GM18868 (cell line): ENCODE data around the gene OFD1.

ENCODE experiments used
- ATAC-seq: cut with Tn5 transposase; IDR thresholded peaks from one replicate; pipeline ENCODE4 v1.9.1; 2021; ENCODE audit warnings: mild to moderate bottlenecking, moderate library complexity; ENCODE audit not compliant: unreplicated experiment

OFD1 gene, protein sequence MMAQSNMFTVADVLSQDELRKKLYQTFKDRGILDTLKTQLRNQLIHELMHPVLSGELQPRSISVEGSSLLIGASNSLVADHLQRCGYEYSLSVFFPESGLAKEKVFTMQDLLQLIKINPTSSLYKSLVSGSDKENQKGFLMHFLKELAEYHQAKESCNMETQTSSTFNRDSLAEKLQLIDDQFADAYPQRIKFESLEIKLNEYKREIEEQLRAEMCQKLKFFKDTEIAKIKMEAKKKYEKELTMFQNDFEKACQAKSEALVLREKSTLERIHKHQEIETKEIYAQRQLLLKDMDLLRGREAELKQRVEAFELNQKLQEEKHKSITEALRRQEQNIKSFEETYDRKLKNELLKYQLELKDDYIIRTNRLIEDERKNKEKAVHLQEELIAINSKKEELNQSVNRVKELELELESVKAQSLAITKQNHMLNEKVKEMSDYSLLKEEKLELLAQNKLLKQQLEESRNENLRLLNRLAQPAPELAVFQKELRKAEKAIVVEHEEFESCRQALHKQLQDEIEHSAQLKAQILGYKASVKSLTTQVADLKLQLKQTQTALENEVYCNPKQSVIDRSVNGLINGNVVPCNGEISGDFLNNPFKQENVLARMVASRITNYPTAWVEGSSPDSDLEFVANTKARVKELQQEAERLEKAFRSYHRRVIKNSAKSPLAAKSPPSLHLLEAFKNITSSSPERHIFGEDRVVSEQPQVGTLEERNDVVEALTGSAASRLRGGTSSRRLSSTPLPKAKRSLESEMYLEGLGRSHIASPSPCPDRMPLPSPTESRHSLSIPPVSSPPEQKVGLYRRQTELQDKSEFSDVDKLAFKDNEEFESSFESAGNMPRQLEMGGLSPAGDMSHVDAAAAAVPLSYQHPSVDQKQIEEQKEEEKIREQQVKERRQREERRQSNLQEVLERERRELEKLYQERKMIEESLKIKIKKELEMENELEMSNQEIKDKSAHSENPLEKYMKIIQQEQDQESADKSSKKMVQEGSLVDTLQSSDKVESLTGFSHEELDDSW

DNA sequence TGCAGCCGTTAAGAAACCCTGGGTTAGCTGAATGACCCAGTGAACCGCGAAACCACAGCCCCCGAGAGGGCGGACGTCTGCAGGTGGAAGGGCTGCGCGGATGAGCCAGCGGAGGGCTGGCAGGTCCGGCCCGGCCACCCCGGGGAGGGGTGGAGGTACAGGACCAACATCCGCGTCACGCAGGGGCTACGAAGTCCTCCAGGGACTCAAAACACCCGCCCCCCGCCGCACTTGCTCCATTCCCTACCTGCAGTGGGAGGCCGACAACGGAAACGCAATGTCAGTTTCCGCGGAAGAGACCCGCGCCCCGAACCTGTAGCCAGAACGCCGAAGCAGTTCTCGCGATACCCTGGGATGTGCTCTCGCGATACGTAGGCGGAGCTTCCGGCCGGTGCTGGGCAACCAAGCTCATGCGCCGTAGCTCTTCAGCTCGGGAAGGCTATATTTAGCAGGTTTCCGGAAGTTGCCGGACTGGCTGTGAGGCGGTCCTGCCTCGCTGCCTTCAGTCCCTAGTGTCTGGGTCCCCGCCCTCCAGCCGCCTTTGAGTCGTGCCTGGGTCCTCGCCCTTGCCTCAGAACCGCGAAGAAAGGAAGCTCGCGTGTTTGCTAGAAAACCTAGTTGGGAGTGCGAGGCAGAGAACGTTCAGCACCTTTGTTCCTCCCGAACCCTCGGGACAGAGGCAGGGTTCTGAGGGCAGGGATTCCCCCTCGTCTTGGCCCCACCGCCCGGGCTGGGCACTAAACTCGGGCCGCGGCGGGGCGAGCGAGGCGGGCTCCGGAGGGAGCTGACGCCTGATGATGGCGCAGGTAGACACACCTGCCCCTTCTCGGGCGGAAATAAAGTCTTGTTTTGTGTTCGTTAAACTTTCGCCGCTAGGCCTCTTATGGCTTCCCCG, at the start of gene OFD1, which contains the start of gene TRAPPC2:
Gene OFD1, plus strand, starts transcription at position 471 of the 895 bp plus-strand sequence. Its CDS starts 324 bp downstream, at position 795.
Gene TRAPPC2, minus strand, starts transcription at position 343 of the 895 bp plus-strand sequence. CDS start 14,657 bp downstream, outside the sequence.
- peak; percentile 95 for ATAC-seq

DNA sequence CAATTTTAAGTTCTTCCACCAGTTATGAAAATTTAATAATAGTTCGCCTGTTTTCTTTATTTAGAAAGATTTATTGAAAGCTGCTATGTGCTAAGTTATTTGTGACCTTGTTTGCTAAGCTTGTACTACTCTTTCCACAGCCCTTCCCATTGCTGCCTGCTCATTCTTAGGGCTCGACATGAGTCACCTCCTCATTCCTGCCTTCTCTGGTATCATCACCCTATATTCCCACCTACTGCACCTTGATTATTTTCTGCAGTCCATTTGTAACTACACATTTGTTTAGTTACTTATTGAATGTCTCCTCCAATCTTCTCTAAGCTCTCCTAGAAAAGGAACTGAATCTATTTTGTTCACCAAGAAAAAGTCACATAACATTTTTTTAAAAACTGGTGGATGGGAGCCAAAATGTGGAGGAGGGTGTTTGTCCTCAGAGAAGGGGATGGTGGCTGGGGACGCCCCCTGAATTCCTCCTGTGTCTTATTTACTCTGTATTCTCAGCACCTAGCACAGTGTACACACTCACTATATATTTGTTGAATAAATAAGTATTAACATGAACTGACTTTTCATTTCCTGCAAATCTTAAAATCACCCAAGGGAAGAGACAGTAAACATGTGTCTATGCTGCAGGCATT, 49.3 kb upstream of the OFD1 start:
- ATAC-seq = no peak

DNA sequence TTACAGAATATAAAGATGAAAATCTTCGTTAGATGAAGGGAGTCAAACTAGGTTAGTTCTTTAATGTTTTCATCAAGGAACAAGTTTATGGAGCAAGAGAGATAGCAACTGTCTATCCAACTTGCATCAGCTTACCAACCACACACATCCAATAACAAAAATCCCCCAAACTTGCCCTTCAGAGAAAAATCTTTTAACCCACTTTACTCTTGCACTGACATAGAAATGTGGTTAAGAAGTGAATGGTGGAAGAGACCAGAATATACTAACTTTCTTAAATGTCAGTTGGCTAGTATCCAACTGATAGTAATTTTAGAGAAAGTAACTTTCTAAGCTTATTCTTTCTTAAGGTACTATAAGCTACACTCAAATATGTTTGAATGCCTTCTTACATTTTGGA, 47.3 kb upstream of the OFD1 start:
- no peak for ATAC-seq

DNA sequence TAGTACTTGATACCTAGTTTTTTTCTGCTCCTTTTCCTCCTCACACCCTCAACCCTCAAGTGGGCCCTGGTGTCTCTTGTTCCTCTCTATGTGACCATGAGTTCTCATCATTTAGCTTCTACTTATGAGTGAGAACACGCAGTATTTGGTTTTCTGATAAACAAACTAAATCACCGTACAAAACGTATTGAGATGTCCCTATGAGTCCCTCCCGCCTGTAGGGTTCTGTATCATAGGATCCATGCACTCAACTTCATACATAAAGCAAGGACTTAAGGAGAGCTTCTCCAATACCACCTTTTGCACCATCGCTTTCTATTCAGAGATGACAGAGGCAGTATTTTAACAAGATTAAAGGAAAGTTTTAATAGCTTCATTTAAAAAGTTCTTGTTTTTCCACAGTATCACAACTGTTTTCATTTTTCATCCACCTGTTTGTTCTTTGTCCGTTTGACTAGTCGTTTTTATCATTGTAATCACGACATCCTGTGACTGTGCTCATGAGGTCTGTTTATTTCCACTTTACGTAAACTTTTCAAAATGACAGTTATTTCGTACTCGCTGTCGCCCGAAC, 46.1 kb upstream of the OFD1 start:
- ATAC-seq = no peak

DNA sequence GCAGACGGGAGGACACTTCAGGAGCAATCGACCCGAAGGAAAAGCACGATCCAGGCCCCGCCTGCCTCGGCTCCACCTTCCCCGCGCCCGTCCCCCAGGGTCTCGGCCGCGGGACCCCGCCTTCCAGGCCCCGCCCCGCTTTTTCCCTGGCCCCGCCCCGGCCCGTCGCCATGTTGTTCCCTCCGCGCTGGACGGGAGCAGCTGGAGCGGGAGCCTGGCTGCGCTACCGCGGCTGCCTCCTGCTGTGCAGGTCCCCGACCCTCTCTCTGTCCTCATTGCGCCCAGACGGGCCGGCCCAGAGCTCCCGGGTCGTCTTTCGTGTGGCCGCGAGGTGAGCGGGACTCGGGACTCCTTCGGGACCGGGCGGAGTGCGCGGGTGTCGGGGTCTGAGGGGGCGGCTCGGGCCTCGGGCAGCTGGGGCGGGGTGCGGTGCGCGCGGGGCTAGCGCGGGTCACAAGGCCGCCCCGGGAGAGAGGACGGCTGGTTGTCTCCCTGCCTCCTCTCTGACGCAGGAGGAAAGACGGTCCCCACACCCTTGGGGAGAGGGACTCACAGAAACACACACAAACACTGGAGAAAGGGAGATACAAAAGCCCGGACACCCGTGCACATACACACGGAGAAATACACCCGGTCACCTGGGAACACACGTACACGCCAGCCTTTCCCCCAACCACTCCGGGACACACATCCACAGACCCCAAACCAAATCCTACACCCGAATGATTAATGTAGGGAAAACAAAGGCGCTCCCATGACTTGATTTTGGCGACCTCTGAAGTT, 45.4 kb upstream of the OFD1 start, which contains the start of gene RAB9A:
Gene RAB9A, plus strand, starts transcription at position 171 of the 783 bp plus-strand sequence. CDS start 19,619 bp downstream, outside the sequence.
- ATAC-seq = peak; percentile 61

DNA sequence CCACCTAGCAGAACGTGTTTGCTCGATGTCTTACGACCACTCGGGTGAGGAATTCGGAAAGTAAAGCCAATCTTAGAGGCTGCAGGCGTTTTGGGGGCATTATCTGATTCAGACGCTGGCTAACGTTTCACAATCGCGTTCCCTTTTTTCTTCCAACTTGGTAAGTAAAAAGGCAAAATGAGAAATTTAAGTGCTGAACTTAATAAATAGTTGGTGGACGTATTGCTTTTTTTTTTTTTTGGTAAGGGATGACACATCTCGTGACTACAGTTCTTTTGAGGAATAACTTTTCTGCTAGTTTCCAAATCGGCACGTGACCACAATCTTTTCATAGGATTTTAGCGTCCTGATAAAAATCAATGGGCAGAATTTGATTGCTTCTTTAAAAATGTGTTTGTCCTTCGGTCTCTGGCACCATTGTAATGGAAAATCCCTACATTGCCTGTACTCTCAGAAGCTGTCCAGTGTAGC, 44.8 kb upstream of the OFD1 start:
- no peak for ATAC-seq

DNA sequence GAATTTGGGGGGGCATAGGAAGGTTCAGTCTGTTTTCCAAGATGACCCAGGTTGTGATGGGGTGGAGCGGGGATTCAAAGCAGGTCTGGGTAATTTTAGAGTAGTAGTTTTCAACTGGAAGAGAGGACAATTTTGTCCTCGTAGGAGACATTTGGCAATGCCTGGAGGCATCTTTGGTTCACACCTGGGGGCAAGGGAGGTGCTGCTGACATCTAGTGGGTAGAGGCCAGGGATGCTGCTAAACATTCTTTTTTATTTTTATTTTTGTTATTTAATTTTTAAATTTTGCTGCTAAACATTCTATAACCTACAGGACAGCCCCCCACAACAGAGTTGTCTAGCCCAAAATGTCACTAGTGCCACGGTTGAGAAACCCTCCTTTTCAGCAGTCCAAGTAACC, 43.7 kb upstream of the OFD1 start:
- no peak for ATAC-seq

DNA sequence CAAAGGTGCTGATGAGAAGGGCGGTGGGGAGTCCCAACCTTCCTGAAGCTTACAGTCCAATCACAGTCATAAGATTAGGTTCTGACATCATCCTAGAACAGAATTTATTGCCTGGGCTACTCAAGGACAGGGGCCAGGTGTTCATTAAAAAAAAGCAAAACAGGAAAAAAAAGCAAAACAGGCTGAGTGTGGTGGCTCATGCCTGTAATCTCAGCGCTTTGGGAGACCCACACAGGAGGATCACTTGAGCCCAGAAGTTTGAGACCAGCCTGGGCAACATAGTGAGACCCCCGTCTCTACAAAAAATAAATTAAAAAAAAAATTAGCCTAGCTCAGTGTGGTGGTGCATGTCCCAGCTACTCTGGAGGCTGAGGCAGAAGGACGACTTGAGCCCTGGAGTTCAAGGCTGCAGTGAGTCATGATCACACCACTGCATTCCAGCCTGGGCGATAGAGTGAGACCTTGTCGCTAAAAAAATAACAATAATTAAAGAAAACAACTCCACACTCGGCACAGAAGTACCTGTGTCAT, 42.6 kb upstream of the OFD1 start:
- ATAC-seq = no peak

DNA sequence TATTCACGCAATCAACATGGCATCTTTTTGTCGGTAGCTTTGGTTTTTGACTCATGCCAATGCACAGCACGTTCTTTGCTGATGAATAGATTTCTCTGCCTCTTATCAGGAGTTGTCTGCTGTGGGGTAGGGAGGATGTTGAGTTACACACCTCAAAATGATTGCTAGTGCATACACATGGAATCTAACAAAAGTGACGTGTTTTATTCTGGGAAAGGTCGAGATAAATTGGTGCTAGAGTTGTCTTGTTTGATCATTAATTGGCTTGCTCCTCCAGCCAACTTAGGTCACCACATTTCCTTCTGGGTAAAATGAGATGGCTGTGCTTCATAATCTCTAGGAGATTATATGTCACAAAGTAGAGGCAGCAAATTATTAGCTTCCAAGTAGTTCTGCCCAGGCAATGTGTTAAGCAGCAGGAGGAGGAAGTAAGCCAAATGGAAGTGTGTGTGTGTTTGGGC, 41.7 kb upstream of the OFD1 start:
- no peak for ATAC-seq

DNA sequence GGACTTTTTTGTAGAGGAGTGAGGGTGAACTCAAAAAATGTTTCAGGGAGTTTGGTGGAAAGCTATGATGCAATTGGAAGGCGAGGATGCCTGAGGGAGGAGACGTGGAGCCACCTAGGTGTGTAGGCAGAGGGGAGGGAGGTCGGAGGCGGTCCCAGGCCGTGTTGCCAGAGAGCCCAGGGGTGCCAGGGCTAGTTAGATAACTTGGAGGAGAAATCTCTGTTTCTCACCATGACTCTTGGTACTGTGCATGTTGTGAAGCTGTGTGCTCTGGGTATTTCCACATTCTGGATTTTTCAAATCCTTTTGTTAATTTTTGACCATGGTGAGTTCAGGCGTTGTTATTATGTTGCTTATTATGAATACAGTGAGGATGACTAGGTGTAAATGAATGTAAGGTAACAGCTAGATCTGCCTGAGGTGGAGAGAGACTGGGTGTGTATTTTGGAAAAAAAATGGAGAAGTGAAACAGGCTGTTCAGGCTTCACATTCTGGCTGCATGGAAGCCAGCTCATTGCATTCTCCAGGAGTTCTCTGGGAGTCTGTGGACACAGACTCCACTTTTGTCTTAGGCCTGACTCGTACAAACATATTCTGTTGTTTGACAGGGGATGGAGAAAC, 41.1 kb upstream of the OFD1 start:
- no peak for ATAC-seq

DNA sequence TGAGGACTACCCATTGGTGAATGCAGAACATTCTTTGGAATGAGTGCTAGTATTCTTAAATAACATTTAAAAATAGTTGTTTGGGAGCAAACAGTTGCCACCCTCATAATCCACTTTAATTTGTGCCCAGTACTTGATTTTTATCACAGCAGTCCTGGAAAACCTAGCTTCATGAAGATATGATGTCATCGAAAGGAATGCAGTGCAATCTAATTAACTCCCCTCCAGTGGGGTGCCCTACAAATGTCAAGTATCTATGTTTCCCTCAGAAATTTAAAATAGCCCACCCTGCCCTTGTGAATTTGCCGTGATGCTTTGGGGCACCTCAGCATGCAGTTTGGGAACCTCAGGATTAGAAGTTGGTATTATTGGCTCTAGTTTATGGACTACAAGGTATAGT, 40.2 kb upstream of the OFD1 start:
- no peak for ATAC-seq

DNA sequence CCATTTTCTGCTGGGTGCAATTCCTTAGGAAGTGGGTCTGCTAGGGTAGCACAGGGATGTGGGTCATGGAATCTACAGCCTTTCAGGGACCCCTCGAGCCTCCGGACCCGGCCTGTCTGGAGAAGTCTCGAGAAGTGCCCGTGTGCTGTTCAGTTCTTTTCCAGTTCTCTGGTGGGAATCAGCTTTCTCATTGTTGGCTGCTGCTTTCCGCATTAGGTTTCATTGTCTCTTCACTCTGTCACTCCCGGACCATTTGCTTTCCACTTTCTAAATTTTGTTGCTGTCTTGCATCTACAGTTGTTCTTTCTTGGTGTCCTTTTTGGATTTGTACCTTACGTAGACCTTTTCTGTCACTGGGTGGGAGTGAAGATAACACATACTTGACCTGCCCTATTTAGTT, 39.6 kb upstream of the OFD1 start:
- no peak for ATAC-seq

DNA sequence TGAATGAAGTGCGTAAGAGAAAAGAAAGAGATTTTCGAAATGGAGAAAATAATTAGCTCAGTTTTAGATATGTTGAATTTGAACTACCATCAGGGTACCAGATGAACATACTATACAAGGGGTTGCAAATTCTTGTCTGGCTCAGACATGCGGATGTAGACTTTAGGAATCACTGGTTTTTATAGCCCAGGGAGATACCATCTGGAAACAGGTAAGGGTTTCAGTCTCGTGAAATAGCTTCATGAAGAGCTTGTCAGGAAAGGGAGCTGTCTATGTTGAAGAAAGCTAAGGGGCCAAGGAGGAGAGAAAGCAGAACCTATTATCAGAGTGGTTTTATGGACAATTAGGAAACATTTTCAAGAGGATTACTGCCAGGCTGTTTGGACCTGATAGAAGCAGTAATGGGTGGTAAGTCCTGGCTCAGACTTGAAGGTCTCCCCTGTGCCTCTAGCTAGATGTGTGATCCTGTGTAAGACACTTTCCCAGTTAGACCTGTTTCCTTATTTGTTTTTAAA, 38.9 kb upstream of the OFD1 start:
- ATAC-seq = no peak

DNA sequence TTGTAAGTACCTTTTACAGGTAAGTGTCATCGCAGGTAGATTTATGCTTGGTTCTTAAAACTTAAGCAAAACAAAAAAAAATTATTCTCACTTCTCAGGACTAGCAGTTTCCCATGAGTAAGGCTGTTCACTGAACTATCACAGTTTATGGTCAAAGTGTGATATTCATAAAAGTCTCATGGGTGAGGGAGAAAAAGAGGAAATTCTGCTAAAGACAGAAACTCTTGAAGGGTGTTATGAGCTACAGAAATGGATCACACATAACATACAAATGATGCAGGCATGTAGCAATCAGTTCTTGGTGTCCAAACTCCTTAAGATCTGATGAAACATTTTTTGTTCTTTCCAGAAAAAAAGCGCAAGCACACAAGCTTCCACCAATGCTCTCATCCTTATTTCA, 37.1 kb upstream of the OFD1 start:
- peak; percentile 65 for ATAC-seq

DNA sequence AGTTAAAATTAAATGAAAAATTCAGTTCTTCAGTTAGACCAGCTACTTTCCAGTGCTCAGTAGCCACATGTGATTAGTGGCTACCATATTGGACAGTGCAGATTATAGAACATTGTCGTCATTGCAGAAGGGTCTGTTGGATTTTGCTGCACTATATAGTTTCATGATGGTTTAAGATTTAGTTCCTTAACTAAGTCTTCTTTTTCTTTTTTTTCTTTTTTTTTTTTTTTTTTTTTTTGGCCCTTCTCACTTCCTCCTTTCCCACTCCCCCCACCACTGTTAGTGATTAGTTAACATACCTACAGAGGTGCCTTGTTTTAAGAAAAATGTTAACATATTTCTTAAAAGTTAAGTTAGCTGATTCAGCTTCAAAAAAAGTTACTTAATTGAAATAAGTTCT, 36.6 kb upstream of the OFD1 start:
- peak; percentile 16 for ATAC-seq

DNA sequence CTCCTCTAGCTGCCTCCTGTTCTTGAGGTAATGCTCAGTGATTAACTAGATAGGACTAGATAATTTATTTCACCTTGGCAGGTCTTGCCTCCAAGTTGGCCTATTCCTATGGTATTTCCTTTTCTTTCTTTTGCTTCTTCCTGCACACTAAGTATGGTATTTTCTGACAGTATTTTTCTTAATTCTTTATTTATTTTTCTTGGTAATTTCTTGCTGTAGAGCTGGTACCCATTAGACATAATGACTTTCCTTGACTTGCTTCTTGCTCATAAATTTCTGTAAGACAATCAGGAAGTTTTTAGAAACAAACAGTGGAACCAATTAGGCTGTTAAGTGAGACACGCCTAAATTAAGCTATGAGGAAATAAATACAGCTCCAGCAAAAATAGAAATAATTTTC, 36.1 kb upstream of the OFD1 start:
- no peak for ATAC-seq

DNA sequence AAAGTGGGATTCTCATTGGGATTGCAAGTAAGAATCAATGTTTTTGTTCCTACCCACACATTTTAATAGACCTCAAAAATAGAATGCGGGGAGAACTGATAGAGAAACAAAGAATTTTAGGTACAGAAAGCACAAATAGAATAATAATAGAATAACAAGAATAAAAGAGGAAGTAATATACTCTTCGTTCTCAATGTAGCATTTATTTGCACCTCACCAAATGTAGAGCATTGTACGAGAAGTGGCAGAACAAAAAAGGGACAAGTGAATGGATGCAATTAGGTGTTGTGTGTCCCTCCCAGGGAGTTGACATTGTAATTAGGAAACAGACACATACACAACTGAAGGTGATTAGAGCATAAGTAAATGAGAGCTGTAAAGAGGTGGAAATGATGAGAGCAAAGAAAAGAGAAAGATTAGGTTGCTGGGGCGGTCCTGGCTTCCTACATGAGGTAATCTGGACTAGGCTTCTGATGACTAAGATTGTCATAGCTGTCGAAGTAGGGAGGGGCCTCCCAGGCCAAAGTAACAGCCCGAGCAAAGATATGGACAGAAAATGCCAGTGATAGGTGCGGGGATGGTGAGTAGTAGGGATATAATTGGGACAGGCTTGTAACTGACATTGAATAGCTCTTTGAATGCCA, 35.2 kb upstream of the OFD1 start:
- ATAC-seq = peak; percentile 76
